Measurements from ENCODE around the gene GAL.

GAL gene

DNA sequence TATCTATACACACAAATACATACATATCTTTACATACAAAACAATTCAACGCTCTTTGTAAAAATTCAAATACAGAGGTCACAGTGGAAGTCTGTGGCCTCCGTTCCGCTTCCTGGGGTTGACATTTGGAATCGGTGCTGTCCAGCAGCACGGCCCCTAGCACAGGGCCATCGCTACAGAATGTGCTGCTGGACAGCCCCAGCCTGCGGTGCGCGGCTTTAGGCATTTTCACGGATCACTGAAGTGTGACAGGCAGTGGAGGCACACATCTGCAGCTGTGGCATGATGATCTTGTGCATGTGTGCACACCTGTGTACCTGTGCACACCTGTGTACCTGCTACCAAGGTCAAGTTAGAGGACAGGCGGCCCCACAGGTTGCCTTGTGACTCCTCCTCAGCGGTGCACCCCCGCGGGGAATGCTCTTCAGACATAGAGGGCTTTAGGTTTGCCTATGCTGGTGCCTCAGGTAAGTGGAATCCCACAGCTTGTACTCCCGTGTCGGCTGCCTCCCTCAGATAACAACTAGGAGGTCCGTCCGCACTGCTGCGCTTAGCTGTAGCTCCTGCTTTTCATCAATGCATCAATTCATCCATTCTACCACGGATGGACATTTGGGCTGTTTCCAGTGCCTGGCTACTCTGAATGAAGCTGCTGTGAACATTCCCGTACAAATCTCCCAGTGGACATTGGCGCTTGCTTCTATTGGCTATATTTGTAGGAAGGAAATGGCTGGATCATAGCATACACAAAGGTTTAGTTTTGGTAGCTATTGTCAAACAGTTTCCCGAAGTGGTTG is 29.9 kb downstream of the GAL start:
- DNase-seq = no peak

DNA sequence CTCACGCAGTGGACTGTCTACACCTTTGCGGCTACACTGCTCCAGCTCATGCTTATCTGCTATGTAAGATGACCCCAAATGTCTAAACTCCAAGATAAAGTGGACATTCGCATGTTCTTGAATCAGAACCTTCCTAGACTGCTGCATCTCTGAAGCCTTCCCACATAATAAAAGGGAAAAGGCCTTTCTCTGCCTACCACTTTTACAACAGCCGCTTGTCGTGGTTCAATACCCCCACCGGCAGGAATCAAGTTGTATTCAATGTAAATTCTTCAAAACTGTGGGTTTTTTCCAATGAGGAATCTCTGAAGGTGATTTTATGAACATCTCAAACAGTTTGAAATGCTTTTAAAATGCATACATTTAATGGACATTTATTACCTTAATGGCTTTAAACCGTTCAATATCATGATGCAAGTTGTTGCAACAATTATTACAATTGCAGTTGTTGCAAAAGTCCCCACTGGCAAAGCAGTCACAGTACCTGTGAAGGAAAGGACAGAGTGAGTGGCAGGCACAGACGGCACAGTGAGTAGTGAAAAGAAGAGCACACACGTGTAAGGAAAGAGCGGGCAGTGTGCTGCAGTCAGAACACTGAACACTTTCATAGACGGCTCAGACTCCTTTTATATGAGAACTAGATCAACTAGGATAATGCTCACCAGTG is 31.2 kb downstream of the GAL start:
- no peak for DNase-seq

- no peak for DNase-seq
Measured at GRCh38 chr11:68721075-68721474, 36.7 kb downstream of the GAL start.

DNA sequence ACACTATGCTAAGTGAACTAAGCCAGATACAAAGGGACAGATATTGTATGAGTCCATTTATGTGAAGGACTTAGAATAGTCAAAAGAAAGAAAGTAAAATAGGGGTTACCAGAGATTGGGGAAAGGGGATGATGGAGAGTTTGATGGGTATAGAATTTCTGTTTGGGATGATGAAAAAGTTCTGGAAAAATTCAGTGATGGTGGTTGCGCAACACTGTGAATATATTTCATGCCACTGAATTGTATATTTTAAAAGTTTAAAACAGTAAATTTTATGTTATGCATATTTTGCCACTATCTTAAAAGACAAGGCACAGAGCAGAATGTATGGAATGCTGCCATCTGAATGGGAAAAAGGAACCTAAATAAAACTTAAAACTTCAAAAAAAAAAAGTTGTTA is 37.8 kb downstream of the GAL start:
- DNase-seq = no peak

DNA sequence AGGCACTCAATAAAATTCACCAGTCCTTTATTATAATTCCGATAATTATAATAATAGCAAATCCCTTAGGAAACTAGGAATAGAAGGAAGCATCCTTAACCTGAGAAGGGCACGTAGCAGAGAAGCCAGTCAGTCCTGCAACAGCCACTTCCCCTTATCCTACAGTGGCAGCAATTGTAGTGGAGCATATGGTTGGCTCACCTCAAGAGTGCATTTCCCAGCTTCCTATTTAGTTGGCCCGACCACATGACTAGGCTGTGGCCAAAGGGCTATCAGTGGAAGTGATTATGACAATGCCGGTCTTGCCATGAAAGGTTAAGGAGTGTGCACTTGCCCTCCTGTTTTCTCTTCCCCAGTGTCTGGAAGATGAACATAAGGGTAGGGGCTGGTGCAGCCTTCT is 39.9 kb downstream of the GAL start:
- no peak for DNase-seq

DNA sequence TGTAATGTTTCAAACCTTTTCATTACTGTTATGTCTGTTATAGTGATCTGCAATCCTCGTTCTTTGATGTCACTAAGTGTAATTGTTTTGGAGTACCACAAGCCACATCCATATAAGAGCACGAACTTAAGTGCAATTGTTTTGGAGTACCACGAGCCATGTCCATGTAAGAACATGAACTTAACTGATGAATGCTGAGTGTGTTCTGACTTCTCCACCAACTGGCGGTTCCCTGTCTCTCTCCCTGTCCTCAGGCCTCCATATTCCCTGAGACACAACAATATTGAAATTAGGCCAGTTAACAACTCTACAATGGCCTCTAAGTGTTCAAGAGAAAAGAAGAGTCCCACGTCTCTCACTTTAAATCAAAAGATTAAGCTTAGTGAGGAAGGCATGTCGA is 43.4 kb downstream of the GAL start:
- DNase-seq = no peak

DNA sequence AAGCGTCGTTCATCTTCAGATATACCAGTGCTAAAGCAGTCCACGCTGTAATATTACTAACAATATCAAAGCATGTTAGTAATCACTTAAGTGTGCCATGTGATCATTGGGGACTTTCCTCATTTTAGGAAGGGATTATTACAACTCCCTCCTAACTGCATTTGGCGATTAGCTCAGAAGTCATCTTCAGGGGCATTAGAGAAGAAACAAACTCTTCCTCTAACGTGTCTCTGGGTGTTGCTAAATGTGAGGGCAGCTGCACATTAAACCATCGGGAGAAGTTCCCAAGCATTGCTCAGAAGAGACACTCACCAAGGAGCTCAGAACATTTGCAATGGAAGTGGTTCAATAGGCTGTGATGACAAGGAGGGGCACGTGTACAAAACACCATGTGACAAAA is 49.8 kb downstream of the GAL start:
- no peak for DNase-seq

- DNase-seq = no peak
Measured at GRCh38 chr11:68735125-68735524, 50.8 kb downstream of the GAL start.

DNA sequence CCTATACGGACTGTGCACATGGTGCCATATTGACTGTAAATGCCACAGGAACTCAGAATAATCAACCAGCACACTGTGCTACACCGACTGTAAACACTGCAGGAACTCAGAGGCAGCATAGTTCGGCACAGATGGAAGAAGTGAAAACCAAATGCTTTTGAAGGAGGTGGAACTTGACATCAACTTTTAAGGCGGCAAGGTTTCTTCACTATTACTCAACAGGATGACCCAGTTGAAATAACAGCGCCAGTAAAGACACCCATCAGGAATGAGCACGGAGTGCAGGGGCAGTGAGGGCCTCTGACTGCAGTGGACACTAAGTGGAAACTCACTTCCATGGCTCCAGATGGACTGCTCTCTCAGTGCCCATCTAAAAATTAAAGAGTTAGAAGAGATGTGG is 51.3 kb downstream of the GAL start:
- no peak for DNase-seq

Data from SW 1271 (cell line).